H9 (cell line): Measurements from ENCODE around the gene CACNB2. TPM values are rescaled to one million over a fixed set of nuclear protein-coding genes. Genes with fewer than 3 reads are reported as not detected.

Experiments used
- DNase-seq: peaks from one replicate; pipeline ENCODE4 v3.0.0-alpha.2; 2017
- H2AFZ ChIP-seq: one replicate; pipeline ENCODE4 v1.6.1; 2013; ENCODE audit warnings: mild to moderate bottlenecking, low read length, control low read depth, moderate library complexity
- H2AK5ac ChIP-seq: 2 replicates; pipeline ENCODE4 v1.6.1; 2013; ENCODE audit warnings: low read length, control low read depth, mixed read lengths; ENCODE audit not compliant: insufficient read length
- H2BK120ac ChIP-seq: one replicate; pipeline ENCODE4 v1.6.1; 2013; ENCODE audit warnings: low read depth, mild to moderate bottlenecking, low read length, control low read depth, inconsistent platforms; ENCODE audit not compliant: poor library complexity, severe bottlenecking
- H2BK12ac ChIP-seq: 2 replicates; pipeline ENCODE4 v1.6.1; 2013; ENCODE audit warnings: low read length, control low read depth, mixed read lengths, low read depth; ENCODE audit not compliant: insufficient read length
- H2BK15ac ChIP-seq: 2 replicates; pipeline ENCODE4 v1.6.1; 2013; ENCODE audit warnings: low read depth, low read length, control low read depth
- H2BK20ac ChIP-seq: one replicate; pipeline ENCODE4 v1.6.1; 2013; ENCODE audit warnings: low read depth, mild to moderate bottlenecking, low read length, control low read depth, inconsistent platforms; ENCODE audit not compliant: poor library complexity, severe bottlenecking
- H2BK5ac ChIP-seq: 2 replicates; pipeline ENCODE4 v1.6.1; 2013; ENCODE audit warnings: low read length, control low read depth, mixed read lengths; ENCODE audit not compliant: insufficient read length
- H3K14ac ChIP-seq: 2 replicates; pipeline ENCODE4 v1.6.1; 2013; ENCODE audit warnings: low read length, control low read depth; ENCODE audit not compliant: insufficient read depth
- H3K18ac ChIP-seq: 2 replicates; pipeline ENCODE4 v1.6.1; 2013; ENCODE audit warnings: low read depth, mild to moderate bottlenecking, mixed read lengths, low read length, control low read depth; ENCODE audit not compliant: insufficient read length
- H3K23ac ChIP-seq: 2 replicates; pipeline ENCODE4 v1.6.1; 2013; ENCODE audit warnings: low read length, control low read depth, mixed read lengths, low read depth; ENCODE audit not compliant: insufficient read length
- H3K23me2 ChIP-seq: 2 replicates; pipeline ENCODE4 v1.6.1; 2013; ENCODE audit warnings: low read depth, mild to moderate bottlenecking, mixed read lengths, low read length, control low read depth; ENCODE audit not compliant: insufficient read length, poor library complexity, severe bottlenecking
- H3K27ac ChIP-seq: 2 replicates; pipeline ENCODE4 v1.5.1; 2013; ENCODE audit warnings: low read length, control low read depth, mixed read lengths, low read depth; ENCODE audit not compliant: insufficient read length
- H3K27me3 ChIP-seq: 2 replicates; pipeline ENCODE4 v1.6.1; 2013; ENCODE audit warnings: low read length, control low read depth, inconsistent platforms; ENCODE audit not compliant: insufficient read depth
- H3K4ac ChIP-seq: 2 replicates; pipeline ENCODE4 v1.6.1; 2013; ENCODE audit warnings: low read depth, mild to moderate bottlenecking, control low read depth, inconsistent platforms, low read length, moderate library complexity
- H3K4me1 ChIP-seq: 2 replicates; pipeline ENCODE4 v1.6.1; 2013; ENCODE audit warnings: low read length, control low read depth, inconsistent platforms; ENCODE audit not compliant: insufficient read depth
- H3K4me2 ChIP-seq: 2 replicates; pipeline ENCODE4 v1.6.1; 2013; ENCODE audit warnings: low read length, control low read depth, mixed read lengths; ENCODE audit not compliant: insufficient read length, insufficient read depth
- H3K56ac ChIP-seq: 2 replicates; pipeline ENCODE4 v1.6.1; 2013; ENCODE audit warnings: low read depth, mild to moderate bottlenecking, mixed read lengths, low read length, control low read depth; ENCODE audit not compliant: insufficient read length
- H3K79me1 ChIP-seq: 2 replicates; pipeline ENCODE4 v1.6.1; 2013; ENCODE audit warnings: low read depth, mild to moderate bottlenecking, moderate library complexity, low read length, control low read depth, inconsistent platforms; ENCODE audit not compliant: insufficient read depth, poor library complexity, severe bottlenecking
- H3K79me2 ChIP-seq: 2 replicates; pipeline ENCODE4 v1.6.1; 2013; ENCODE audit warnings: low read length, control low read depth, inconsistent platforms; ENCODE audit not compliant: insufficient read depth
- H3K9ac ChIP-seq: 2 replicates; pipeline ENCODE4 v1.6.1; 2013; ENCODE audit warnings: low read length, control low read depth, mixed read lengths; ENCODE audit not compliant: insufficient read length; ENCODE audit errors: extremely low read depth
- H3K9me3 ChIP-seq: one replicate; pipeline ENCODE4 v1.6.1; 2013; ENCODE audit warnings: low read depth, low read length, inconsistent platforms; ENCODE audit not compliant: control insufficient read depth
- H3T11ph ChIP-seq: one replicate; pipeline ENCODE4 v1.6.1; 2013; ENCODE audit warnings: mild to moderate bottlenecking, low read length, control low read depth, inconsistent platforms
- H4K20me1 ChIP-seq: one replicate; pipeline ENCODE4 v1.6.1; 2013; ENCODE audit not compliant: control insufficient read depth, insufficient read length, insufficient read depth
- H4K5ac ChIP-seq: 2 replicates; pipeline ENCODE4 v1.6.1; 2013; ENCODE audit warnings: low read depth, mild to moderate bottlenecking, mixed read lengths, low read length, control low read depth; ENCODE audit not compliant: insufficient read length
- H4K8ac ChIP-seq: replicated peaks from 2 replicates; pipeline ENCODE4 v1.6.1; 2013; ENCODE audit warnings: low read length, control low read depth, mixed read lengths, low read depth; ENCODE audit not compliant: insufficient read length
- H4K91ac ChIP-seq: 2 replicates; pipeline ENCODE4 v1.6.1; 2013; ENCODE audit warnings: low read depth, mild to moderate bottlenecking, moderate library complexity, mixed read lengths, low read length, control low read depth; ENCODE audit not compliant: insufficient read length
- H3K27ac Mint-ChIP-seq, 3 experiments: 2 replicates in 2 of 3; 3 replicates in 1 of 3; pipeline ENCODE4 v1.8.0; 2020 to 2021; ENCODE audit warnings: mixed read lengths in 3 of 3, mild to moderate bottlenecking in 1 of 3, moderate library complexity in 1 of 3
- H3K27me3 Mint-ChIP-seq: 2 replicates; pipeline ENCODE4 v1.8.0; 2021; ENCODE audit warnings: low read depth, mild to moderate bottlenecking, moderate library complexity, mixed read lengths
- H3K36me3 Mint-ChIP-seq, 3 experiments: 2 replicates in 2 of 3; 3 replicates in 1 of 3; pipeline ENCODE4 v1.8.0; 2020 to 2021; ENCODE audit warnings: low read depth in 3 of 3, mixed read lengths in 3 of 3; ENCODE audit not compliant: insufficient read depth in 1 of 3
- H3K4me1 Mint-ChIP-seq, 2 experiments: 2 replicates each; pipeline ENCODE4 v1.8.0; 2020; ENCODE audit warnings: mixed read lengths in 2 of 2
- H3K4me3 Mint-ChIP-seq, 2 experiments: 2 replicates in 1 of 2; 3 replicates in 1 of 2; pipeline ENCODE4 v1.8.0; 2020 to 2021; ENCODE audit warnings: mild to moderate bottlenecking in 2 of 2, mixed read lengths in 2 of 2, moderate library complexity in 1 of 2
- H3K9me3 Mint-ChIP-seq, 2 experiments: 2 replicates in 1 of 2; 3 replicates in 1 of 2; pipeline ENCODE4 v1.8.0; 2020; ENCODE audit warnings: mild to moderate bottlenecking in 2 of 2, mixed read lengths in 2 of 2, moderate library complexity in 1 of 2
- CTCF ChIP-seq: fragments of 200-600 bp; sonication (generic); conservative IDR thresholded peaks from 3 replicates; pipeline ENCODE4 v1.8.0; 2021; ENCODE audit warnings: antibody characterized with exemption, mild to moderate bottlenecking
- WGBS: extraction: QIAGEN DNeasy Blood & Tissue Kit; methylation state at CpG from one replicate; pipeline ENCODE4 v1.1.7; 2013; ENCODE audit warnings: missing lambda C conversion rate, low lambda C conversion rate, mixed read lengths; ENCODE audit not compliant: insufficient read length; ENCODE audit errors: extremely low coverage; 5-methylcytosine and 5-hydroxymethylcytosine counted together
- total RNA-seq: library from RNA; stranded (reverse); gene quantifications from 2 replicates; pipeline ENCODE4 v1.2.1, GENCODE V29; 2021

The CACNB2 gene
- total RNA-seq, 1 experiment from 2014 or later = 2.6 TPM

GRCh38 chr10:18334116-18334867 lies 194.1 kb downstream of the CACNB2 start:
- Histone ChIP-seq H3T11ph (no peak overlapping the region), H3K79me1 (no peaks in the 10 kb centered on the region), H3K27ac (no peak overlapping the region), H3K9me3 (no peaks in the 10 kb centered on the region), H3K18ac (no peak overlapping the region), H4K8ac (no peak overlapping the region), H2BK20ac (no peak overlapping the region), H3K27me3 (no peaks in the 10 kb centered on the region), H3K4ac (no peak overlapping the region), H3K4me2 (no peak overlapping the region), H2AK5ac (no peak overlapping the region), H4K91ac (no peak overlapping the region), H3K4me1 (no peaks in the 10 kb centered on the region), H2AFZ (no peak overlapping the region), H3K14ac (no peak overlapping the region), H2BK120ac (no peak overlapping the region), H3K79me2 (no peaks in the 10 kb centered on the region), H3K23me2 (no peaks in the 10 kb centered on the region), H2BK15ac (no peak overlapping the region), H4K5ac (no peak overlapping the region), H4K20me1 (no peaks in the 10 kb centered on the region), H2BK12ac (no peak overlapping the region), H2BK5ac (no peak overlapping the region), H3K9ac (no peak overlapping the region), H3K56ac (no peak overlapping the region), H3K23ac (no peak overlapping the region)
- no peak for TF ChIP-seq CTCF
- DNase-seq = no peak
- H3K9me3 Mint-ChIP-seq = no peaks in the 10 kb centered on the region
- H3K27ac Mint-ChIP-seq = no peak overlapping the region
- no peaks in the 10 kb centered on the region for H3K27me3 Mint-ChIP-seq
- no CpG with 5 or more reads among the region's 8 CpGs for WGBS
- no peaks in the 10 kb centered on the region for H3K36me3 Mint-ChIP-seq
- H3K4me3 Mint-ChIP-seq = no peak overlapping the region
- peaks cover 0 to 10% of the 10 kb centered on the region in 2 experiments; a peak in 2 of 4 replicates for H3K4me1 Mint-ChIP-seq
